ENCODE measurements around the gene IGFBP6.
"Not testable (repeated sequence)": the region's sequence is repeated elsewhere in the genome, so short reads cannot be mapped to it uniquely, and the experiment has no call there.

Gene IGFBP6

GRCh38 chr12:53093777-53094393 is 3.6 kb upstream of the IGFBP6 start:
- H3K4me3 ChIP-seq (ENCODE audit: low read length) = no peak overlapping the region
- TF ChIP-seq ZNF274 (IDR thresholded peaks at IDR 0.05; ENCODE audit: low read depth, low read length) = no peak

- no peak for TF ChIP-seq ZNF274 (IDR thresholded peaks at IDR 0.05; ENCODE audit: low read depth, low read length)
- no peak overlapping the region for H3K4me3 ChIP-seq (ENCODE audit: low read length)
Observed at GRCh38 chr12:53094394-53094787, 3.1 kb upstream of the IGFBP6 start.

GRCh38 chr12:53094796-53095595 is 2.5 kb upstream of the IGFBP6 start:
- not testable (repeated sequence) for H3K4me3 ChIP-seq (ENCODE audit: low read length)

- H3K4me3 ChIP-seq (ENCODE audit: low read length) = not testable (repeated sequence)
Observed at GRCh38 chr12:53095596-53095895, 1.9 kb upstream of the IGFBP6 start.

GRCh38 chr12:53096089-53096741 is 1.3 kb upstream of the IGFBP6 start:
- TF ChIP-seq ZNF274 (IDR thresholded peaks at IDR 0.05; ENCODE audit: low read depth, low read length) = no peak
- no peak overlapping the region for H3K4me3 ChIP-seq (ENCODE audit: low read length)

GRCh38 chr12:53096759-53097158 is 708 bp upstream of the IGFBP6 start:
- no peak overlapping the region for H3K4me3 ChIP-seq (ENCODE audit: low read length)
- no peak for TF ChIP-seq ZNF274 (IDR thresholded peaks at IDR 0.05; ENCODE audit: low read depth, low read length)

- peak overlapping the region; percentile 38; the same call in 1 of the 2 replicates for H3K4me3 ChIP-seq (ENCODE audit: low read length)
- TF ChIP-seq ZNF274 (IDR thresholded peaks at IDR 0.05; ENCODE audit: low read depth, low read length) = no peak
Observed at GRCh38 chr12:53097207-53097563, 282 bp upstream of the IGFBP6 start.

- no peak for TF ChIP-seq ZNF274 (IDR thresholded peaks at IDR 0.05; ENCODE audit: low read depth, low read length)
- no peak overlapping the region; the same call in 1 of the 2 replicates for H3K4me3 ChIP-seq (ENCODE audit: low read length)
Observed at GRCh38 chr12:53098354-53098981, 1.0 kb downstream of the IGFBP6 start.

GRCh38 chr12:53099071-53099882 is 1.8 kb downstream of the IGFBP6 start:
- H3K4me3 ChIP-seq (ENCODE audit: low read length) = no peak overlapping the region
- no peak for TF ChIP-seq ZNF274 (IDR thresholded peaks at IDR 0.05; ENCODE audit: low read depth, low read length)

- no peak for TF ChIP-seq ZNF274 (IDR thresholded peaks at IDR 0.05; ENCODE audit: low read depth, low read length)
- H3K4me3 ChIP-seq (ENCODE audit: low read length) = no peak overlapping the region
Observed at GRCh38 chr12:53100466-53101151, 3.1 kb downstream of the IGFBP6 start.

GRCh38 chr12:53101266-53101665 is 3.8 kb downstream of the IGFBP6 start:
- no peak for TF ChIP-seq ZNF274 (IDR thresholded peaks at IDR 0.05; ENCODE audit: low read depth, low read length)

GRCh38 chr12:53101931-53102781 is 4.7 kb downstream of the IGFBP6 start:
- no peak for TF ChIP-seq ZNF274 (IDR thresholded peaks at IDR 0.05; ENCODE audit: low read depth, low read length)
- no peak overlapping the region for H3K4me3 ChIP-seq (ENCODE audit: low read length)

More at GRCh38 chr12:53101266-53101665, 3.8 kb downstream of the IGFBP6 start:
- H3K4me3 ChIP-seq (ENCODE audit: low read length) = no peak overlapping the region
